Trophoblast cell (in vitro differentiated cells and primary cell): ENCODE data around the gene CYP4F22.

Source experiments
- DNase-seq, 2 donors: peaks; one replicate each; pipeline ENCODE4 v3.0.0-alpha.2; 2016
- H2AFZ ChIP-seq: 2 replicates; pipeline ENCODE4 v1.6.1; 2013; ENCODE audit warnings: low read length, moderate library complexity, mild to moderate bottlenecking; ENCODE audit not compliant: insufficient read depth, poor library complexity
- H2AK5ac ChIP-seq: 2 replicates; pipeline ENCODE4 v1.6.1; 2013; ENCODE audit warnings: mild to moderate bottlenecking, low read length
- H2BK120ac ChIP-seq: 2 replicates; pipeline ENCODE4 v1.6.1; 2013; ENCODE audit warnings: low read length, mild to moderate bottlenecking, moderate library complexity; ENCODE audit not compliant: insufficient read depth, poor library complexity
- H2BK12ac ChIP-seq: 2 replicates; pipeline ENCODE4 v1.6.1; 2013; ENCODE audit warnings: mild to moderate bottlenecking, low read length, moderate library complexity
- H2BK5ac ChIP-seq: 2 replicates; pipeline ENCODE4 v1.6.1; 2013; ENCODE audit warnings: low read length, low read depth, moderate library complexity, mild to moderate bottlenecking; ENCODE audit not compliant: poor library complexity
- H3K14ac ChIP-seq: 2 replicates; pipeline ENCODE4 v1.6.1; 2013; ENCODE audit warnings: mild to moderate bottlenecking, low read length
- H3K18ac ChIP-seq: 2 replicates; pipeline ENCODE4 v1.6.1; 2013; ENCODE audit warnings: mild to moderate bottlenecking, low read length
- H3K23ac ChIP-seq: 2 replicates; pipeline ENCODE4 v1.6.1; 2013; ENCODE audit warnings: low read length
- H3K27ac ChIP-seq: 2 replicates; pipeline ENCODE4 v1.5.1; 2013; ENCODE audit warnings: low read depth, mild to moderate bottlenecking, inconsistent platforms, low read length, moderate library complexity
- H3K27me3 ChIP-seq: 2 replicates; pipeline ENCODE4 v1.6.1; 2013; ENCODE audit warnings: inconsistent platforms, mild to moderate bottlenecking, low read length, moderate library complexity; ENCODE audit not compliant: insufficient read depth
- H3K36me3 ChIP-seq, 2 experiments: 1 replicate in 1 of 2; 2 replicates in 1 of 2; pipeline ENCODE4 v1.6.1; 2013; ENCODE audit warnings: low read length in 2 of 2, mild to moderate bottlenecking in 2 of 2, moderate library complexity in 1 of 2; ENCODE audit not compliant: insufficient read depth in 2 of 2, control insufficient read depth in 1 of 2
- H3K4ac ChIP-seq: 2 replicates; pipeline ENCODE4 v1.6.1; 2013; ENCODE audit warnings: low read depth, mild to moderate bottlenecking, low read length, moderate library complexity
- H3K4me1 ChIP-seq, 2 experiments: 1 replicate in 1 of 2; 2 replicates in 1 of 2; pipeline ENCODE4 v1.6.1; 2013; ENCODE audit warnings: low read length in 2 of 2, mild to moderate bottlenecking in 2 of 2, moderate library complexity in 1 of 2; ENCODE audit not compliant: insufficient read depth in 2 of 2, control insufficient read depth in 1 of 2
- H3K4me2 ChIP-seq: 2 replicates; pipeline ENCODE4 v1.6.1; 2013; ENCODE audit warnings: inconsistent platforms, mild to moderate bottlenecking, low read length, moderate library complexity
- H3K4me3 ChIP-seq: 2 replicates; pipeline ENCODE4 v1.5.1; 2013; ENCODE audit warnings: mild to moderate bottlenecking, low read depth, low read length, inconsistent platforms
- H3K79me1 ChIP-seq: one replicate; pipeline ENCODE4 v1.6.1; 2013; ENCODE audit warnings: low read length
- H3K79me2 ChIP-seq: 2 replicates; pipeline ENCODE4 v1.6.1; 2013; ENCODE audit warnings: low read length, mild to moderate bottlenecking; ENCODE audit not compliant: control insufficient read depth, insufficient read depth, poor library complexity
- H3K9ac ChIP-seq: 2 replicates; pipeline ENCODE4 v1.6.1; 2013; ENCODE audit warnings: mild to moderate bottlenecking, low read length
- H3K9me3 ChIP-seq: 2 replicates; pipeline ENCODE4 v1.6.1; 2013; ENCODE audit warnings: low read depth, mild to moderate bottlenecking, control low read depth, inconsistent platforms, low read length; ENCODE audit not compliant: insufficient read depth
- H4K12ac ChIP-seq: 2 replicates; pipeline ENCODE4 v1.6.1; 2013; ENCODE audit warnings: low read depth, mild to moderate bottlenecking, low read length, moderate library complexity
- H4K8ac ChIP-seq: 2 replicates; pipeline ENCODE4 v1.6.1; 2013; ENCODE audit warnings: low read depth, mild to moderate bottlenecking, low read length, moderate library complexity
- H4K91ac ChIP-seq: one replicate; pipeline ENCODE4 v1.6.1; 2013; ENCODE audit warnings: low read depth, mild to moderate bottlenecking, low read length, moderate library complexity
- WGBS: extraction: QIAGEN DNeasy Blood & Tissue Kit; methylation state at CpG from one replicate; pipeline ENCODE4 v1.1.7; 2013; ENCODE audit warnings: missing lambda C conversion rate; ENCODE audit not compliant: insufficient read length, insufficient coverage; ENCODE audit errors: extremely low coverage; 5-methylcytosine and 5-hydroxymethylcytosine counted together

CYP4F22 gene

GRCh38 chr19:15564534-15565168 is 56.3 kb downstream of the CYP4F22 start:
- no peak overlapping the region for H3K23ac ChIP-seq
- no peaks in the 10 kb centered on the region for H3K79me2 ChIP-seq
- H3K4ac ChIP-seq, result no peak overlapping the region
- no peak overlapping the region for H3K14ac ChIP-seq
- H4K8ac ChIP-seq, result no peak overlapping the region
- H4K12ac ChIP-seq, result no peak overlapping the region
- H3K79me1 ChIP-seq, result no peaks in the 10 kb centered on the region
- H3K36me3 ChIP-seq, result no peaks in the 10 kb centered on the region
- no peak overlapping the region for H2BK5ac ChIP-seq
- no peak overlapping the region for H2BK120ac ChIP-seq
- H2BK12ac ChIP-seq, result no peak overlapping the region
- H3K9me3 ChIP-seq, result peaks cover 42% of the 10 kb centered on the region
- H2AK5ac ChIP-seq, result no peak overlapping the region
- DNase-seq, result no peak
- WGBS, result no CpG with 5 or more reads among the region's 7 CpGs
- H2AFZ ChIP-seq, result no peak overlapping the region
- no peak overlapping the region for H3K18ac ChIP-seq
- no peak overlapping the region for H3K4me2 ChIP-seq
- H3K9ac ChIP-seq, result no peak overlapping the region
- no peaks in the 10 kb centered on the region for H3K4me1 ChIP-seq
- no peaks in the 10 kb centered on the region for H3K27me3 ChIP-seq
- H3K27ac ChIP-seq, result no peak overlapping the region
- no peak overlapping the region for H4K91ac ChIP-seq
- H3K4me3 ChIP-seq, result no peak overlapping the region

GRCh38 chr19:15570420-15570819 is 62.1 kb downstream of the CYP4F22 start:
- Histone ChIP-seq H3K4me2 (no peak overlapping the region), H4K12ac (no peak overlapping the region), H3K4me3 (no peak overlapping the region), H3K4me1 (no peaks in the 10 kb centered on the region), H2BK5ac (no peak overlapping the region), H3K9me3 (peaks cover 41% of the 10 kb centered on the region), H3K27me3 (no peaks in the 10 kb centered on the region), H2BK12ac (no peak overlapping the region), H2BK120ac (no peak overlapping the region), H3K9ac (no peak overlapping the region), H3K18ac (no peak overlapping the region), H3K27ac (no peak overlapping the region), H3K79me1 (no peaks in the 10 kb centered on the region), H3K36me3 (no peaks in the 10 kb centered on the region), H2AK5ac (no peak overlapping the region), H3K14ac (no peak overlapping the region), H3K79me2 (no peaks in the 10 kb centered on the region), H2AFZ (no peak overlapping the region), H4K8ac (no peak overlapping the region), H4K91ac (no peak overlapping the region), H3K23ac (no peak overlapping the region), H3K4ac (no peak overlapping the region)
- WGBS, result 100% methylated on average over 2 of the region's 3 CpGs
- no peak for DNase-seq

DNA sequence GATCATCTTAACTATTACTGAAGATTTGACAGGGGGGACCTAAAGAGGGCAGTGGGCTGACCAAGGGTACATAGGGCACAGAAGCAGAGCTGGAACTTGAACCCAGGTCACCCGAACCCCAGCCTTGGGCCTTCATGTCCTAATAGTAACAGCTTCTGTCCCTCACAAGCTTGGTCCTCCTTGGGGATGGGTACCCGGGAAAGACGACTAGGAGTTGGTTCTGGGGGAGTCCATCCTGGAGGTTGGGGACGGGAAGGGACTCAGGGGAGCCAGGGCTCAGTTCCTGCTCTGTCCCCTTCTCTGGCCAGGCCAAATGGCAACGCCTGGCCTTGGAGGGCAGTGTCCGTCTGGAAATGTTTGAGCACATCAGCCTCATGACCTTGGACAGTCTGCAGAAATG is 67.1 kb downstream of the CYP4F22 start:
- H4K8ac ChIP-seq, result no peak overlapping the region
- DNase-seq, result no peak
- H2AFZ ChIP-seq, result no peak overlapping the region
- H3K79me1 ChIP-seq, result no peaks in the 10 kb centered on the region
- H3K9ac ChIP-seq, result no peak overlapping the region
- no peak overlapping the region for H2BK5ac ChIP-seq
- WGBS, result no CpG with 5 or more reads among the region's 6 CpGs
- no peaks in the 10 kb centered on the region for H3K27me3 ChIP-seq
- no peak overlapping the region for H3K4me2 ChIP-seq
- no peaks in the 10 kb centered on the region for H3K36me3 ChIP-seq
- H2BK12ac ChIP-seq, result no peak overlapping the region
- H2AK5ac ChIP-seq, result no peak overlapping the region
- no peaks in the 10 kb centered on the region for H3K79me2 ChIP-seq
- H3K18ac ChIP-seq, result no peak overlapping the region
- no peaks in the 10 kb centered on the region for H3K4me1 ChIP-seq
- no peak overlapping the region for H4K91ac ChIP-seq
- H3K9me3 ChIP-seq, result peaks cover 40% of the 10 kb centered on the region
- H3K4me3 ChIP-seq, result no peak overlapping the region
- H3K27ac ChIP-seq, result no peak overlapping the region
- H3K4ac ChIP-seq, result no peak overlapping the region
- H3K23ac ChIP-seq, result no peak overlapping the region
- no peak overlapping the region for H4K12ac ChIP-seq
- no peak overlapping the region for H2BK120ac ChIP-seq
- H3K14ac ChIP-seq, result no peak overlapping the region

DNA sequence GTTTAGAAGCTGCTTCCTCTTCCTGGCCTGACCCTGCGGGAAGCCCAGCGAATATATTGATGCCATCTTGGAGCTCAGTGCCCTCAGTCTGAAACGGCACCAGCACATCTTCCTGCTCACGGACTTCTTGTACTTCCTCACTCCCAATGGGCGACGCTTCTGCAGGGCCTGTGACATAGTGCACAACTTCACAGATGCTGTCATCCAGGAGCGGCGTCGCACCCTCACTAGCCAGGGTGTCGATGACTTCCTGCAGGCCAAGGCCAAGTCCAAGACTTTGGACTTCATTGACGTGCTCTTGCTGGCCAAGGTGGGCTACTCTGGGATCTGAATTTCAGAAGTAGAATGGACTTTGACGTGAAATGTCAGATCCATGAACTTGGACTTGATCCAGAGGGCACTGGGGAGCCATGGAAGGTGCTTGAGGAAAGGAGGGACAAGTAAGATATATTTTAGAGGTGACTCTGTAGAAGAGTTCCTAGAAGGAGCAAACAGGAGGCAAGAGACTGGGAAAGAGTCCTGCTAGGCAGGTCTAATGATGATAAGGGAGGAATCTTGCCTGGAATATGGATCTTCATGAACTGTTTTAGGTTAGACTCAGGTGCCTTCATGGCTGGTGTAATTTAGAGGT is 68.3 kb downstream of the CYP4F22 start:
- Histone ChIP-seq H2AK5ac (no peak overlapping the region), H3K36me3 (no peaks in the 10 kb centered on the region), H2BK5ac (no peak overlapping the region), H3K79me1 (no peaks in the 10 kb centered on the region), H4K91ac (no peak overlapping the region), H3K4me1 (no peaks in the 10 kb centered on the region), H4K12ac (no peak overlapping the region), H3K4ac (no peak overlapping the region), H3K14ac (no peak overlapping the region), H3K4me2 (no peak overlapping the region), H2BK12ac (no peak overlapping the region), H3K27me3 (no peaks in the 10 kb centered on the region), H3K23ac (no peak overlapping the region), H2AFZ (no peak overlapping the region), H4K8ac (no peak overlapping the region), H3K9me3 (peaks cover 39% of the 10 kb centered on the region), H3K4me3 (no peak overlapping the region), H3K79me2 (no peaks in the 10 kb centered on the region), H3K9ac (no peak overlapping the region), H3K27ac (no peak overlapping the region), H3K18ac (no peak overlapping the region), H2BK120ac (no peak overlapping the region)
- WGBS, result no CpG with 5 or more reads among the region's 12 CpGs
- no peak for DNase-seq
